Mucosa of descending colon (tissue), 3 donors: ENCODE results near the gene TH. TPM values are rescaled to one million over a fixed set of nuclear protein-coding genes. Genes with fewer than 3 reads are reported as not detected.

Source experiments
- ATAC-seq: fragments of 200-7000 bp; cut with Tn5 transposase; one replicate; pipeline ENCODE4 v1.9.1; 2020; ENCODE audit warnings: mild to moderate bottlenecking, moderate library complexity
- DNase-seq, 3 donors: peaks; one replicate each; pipeline ENCODE4 v3.0.0-alpha.2; 2020
- H3K36me3 ChIP-seq: fragments of 200-600 bp; one replicate; pipeline ENCODE4 v1.8.0; 2021; ENCODE audit warnings: low read depth, mild to moderate bottlenecking
- H3K4me1 ChIP-seq: fragments of 200-600 bp; one replicate; pipeline ENCODE4 v1.8.0; 2021; ENCODE audit warnings: low read depth, mild to moderate bottlenecking
- H3K4me3 ChIP-seq: fragments of 200-600 bp; one replicate; pipeline ENCODE4 v1.8.0; 2021; ENCODE audit warnings: mild to moderate bottlenecking
- H3K9me3 ChIP-seq: fragments of 200-600 bp; one replicate; pipeline ENCODE4 v1.8.0; 2021; ENCODE audit warnings: mild to moderate bottlenecking
- intact Hi-C, 2 donors: fragments of 100-400 bp; cut with DNase I in 1 of 2; cut with micrococcal nuclease in 1 of 2; formaldehyde crosslinking; loops; one replicate each; pipeline versions ENCODE4 v1.11.0 to v1.11.1; 2022; cut with DNase I, micrococcal nuclease
- total RNA-seq, 3 donors: library from RNA; stranded (reverse); fragmentation: NEBNext Ultra II Directional in 2 of 3; extraction: Animal tissue kit (Norgen Biotek cat#: 25700) in 2 of 3; gene quantifications; one replicate each; pipeline versions ENCODE4 v1.2.1 to v1.2.4, GENCODE V29; 2021 to 2023
- TF ChIP-seq, protein P1 (sequence below): fragments of 200-600 bp; IDR thresholded peaks from one replicate; pipeline ENCODE4 v1.8.0; 2022; ENCODE audit warnings: antibody characterized with exemption, mild to moderate bottlenecking
- donor health status: DM: no; HTN: no; CAD: no; lungs with moderate emphysema.
- donor health status: DM: no; HTN: no; CAD: no.
- donor health status: DM: no; HTN: yes; CAD: no.

Gene TH
- total RNA-seq, 3 donors from 2014 or later: 0.17 TPM; not detected in 2

DNA sequence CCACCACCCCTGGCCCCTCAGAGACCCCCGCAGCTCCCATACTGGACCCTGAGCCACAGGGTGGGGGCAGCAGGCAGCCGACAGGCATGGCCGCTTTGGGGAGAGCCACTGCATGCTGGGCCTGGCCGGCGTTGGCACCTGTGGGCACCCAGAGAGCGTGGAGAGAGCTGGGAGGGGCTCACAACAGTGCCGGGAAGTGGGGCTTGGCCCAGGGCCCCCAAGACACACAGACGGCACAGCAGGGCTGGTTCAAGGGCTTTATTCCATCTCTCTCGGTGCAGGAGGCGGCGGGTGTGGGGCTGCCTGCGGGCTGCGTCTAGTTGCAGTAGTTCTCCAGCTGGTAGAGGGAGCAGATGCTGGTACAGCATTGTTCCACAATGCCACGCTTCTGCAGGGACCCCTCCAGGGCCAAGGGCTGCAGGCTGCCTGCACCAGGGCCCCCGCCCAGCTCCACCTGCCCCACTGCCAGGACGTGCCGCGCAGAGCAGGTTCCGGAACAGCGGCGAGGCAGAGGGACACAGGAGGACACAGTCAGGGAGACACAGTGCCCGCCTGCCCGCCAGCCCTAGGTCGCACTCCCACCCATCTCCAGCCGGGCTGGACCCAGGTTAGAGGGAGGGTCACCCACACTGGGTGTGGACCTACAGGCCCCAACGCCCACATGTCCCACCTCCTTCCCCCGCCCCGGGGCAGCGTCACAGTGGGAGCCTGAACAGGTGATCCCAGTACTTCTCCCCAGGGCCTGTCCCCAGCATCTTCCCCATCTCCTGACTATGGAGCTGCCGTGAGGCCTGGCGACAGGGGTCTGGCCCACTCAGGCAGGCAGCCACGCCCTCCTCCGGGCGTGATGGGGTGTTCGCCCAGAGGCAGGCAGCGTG, 11.8 kb downstream of the TH start:
- no peaks in the 10 kb centered on the region for H3K9me3 ChIP-seq
- ATAC-seq (no peak), DNase-seq (no peak)
- no peaks in the 10 kb centered on the region for H3K36me3 ChIP-seq
- intact Hi-C loops: no loop called here
- no peaks in the 10 kb centered on the region for H3K4me1 ChIP-seq
- TF ChIP-seq, protein P1, sequence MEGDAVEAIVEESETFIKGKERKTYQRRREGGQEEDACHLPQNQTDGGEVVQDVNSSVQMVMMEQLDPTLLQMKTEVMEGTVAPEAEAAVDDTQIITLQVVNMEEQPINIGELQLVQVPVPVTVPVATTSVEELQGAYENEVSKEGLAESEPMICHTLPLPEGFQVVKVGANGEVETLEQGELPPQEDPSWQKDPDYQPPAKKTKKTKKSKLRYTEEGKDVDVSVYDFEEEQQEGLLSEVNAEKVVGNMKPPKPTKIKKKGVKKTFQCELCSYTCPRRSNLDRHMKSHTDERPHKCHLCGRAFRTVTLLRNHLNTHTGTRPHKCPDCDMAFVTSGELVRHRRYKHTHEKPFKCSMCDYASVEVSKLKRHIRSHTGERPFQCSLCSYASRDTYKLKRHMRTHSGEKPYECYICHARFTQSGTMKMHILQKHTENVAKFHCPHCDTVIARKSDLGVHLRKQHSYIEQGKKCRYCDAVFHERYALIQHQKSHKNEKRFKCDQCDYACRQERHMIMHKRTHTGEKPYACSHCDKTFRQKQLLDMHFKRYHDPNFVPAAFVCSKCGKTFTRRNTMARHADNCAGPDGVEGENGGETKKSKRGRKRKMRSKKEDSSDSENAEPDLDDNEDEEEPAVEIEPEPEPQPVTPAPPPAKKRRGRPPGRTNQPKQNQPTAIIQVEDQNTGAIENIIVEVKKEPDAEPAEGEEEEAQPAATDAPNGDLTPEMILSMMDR: no peak
- H3K4me3 ChIP-seq: no peak overlapping the region

DNA sequence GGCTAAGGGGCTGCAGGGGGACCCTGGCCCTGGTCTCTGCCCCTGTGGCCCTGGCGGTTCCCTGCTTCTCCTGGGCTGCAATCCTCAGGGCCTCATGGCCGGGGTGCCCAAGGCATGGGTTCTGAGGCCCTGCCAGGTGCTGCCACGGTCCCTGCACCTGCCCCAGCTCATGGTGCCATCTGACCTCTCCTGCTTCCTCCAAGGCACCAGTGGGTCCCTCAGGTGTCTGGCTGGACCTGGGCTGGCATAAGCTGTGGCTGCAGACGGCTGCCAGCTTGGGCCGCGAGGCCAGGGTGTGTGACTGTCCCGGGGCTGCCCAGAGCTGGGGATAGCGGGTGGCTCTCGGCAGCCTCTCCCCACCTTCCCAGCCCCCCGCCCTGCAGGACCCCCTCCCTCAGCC, 12.6 kb downstream of the TH start:
- no peak for ATAC-seq
- H3K36me3 ChIP-seq: no peaks in the 10 kb centered on the region
- intact Hi-C loops: no loop called here
- TF ChIP-seq, protein P1: no peak
- no peaks in the 10 kb centered on the region for H3K9me3 ChIP-seq
- no peak for DNase-seq
- H3K4me3 ChIP-seq: no peak overlapping the region
- no peaks in the 10 kb centered on the region for H3K4me1 ChIP-seq

DNA sequence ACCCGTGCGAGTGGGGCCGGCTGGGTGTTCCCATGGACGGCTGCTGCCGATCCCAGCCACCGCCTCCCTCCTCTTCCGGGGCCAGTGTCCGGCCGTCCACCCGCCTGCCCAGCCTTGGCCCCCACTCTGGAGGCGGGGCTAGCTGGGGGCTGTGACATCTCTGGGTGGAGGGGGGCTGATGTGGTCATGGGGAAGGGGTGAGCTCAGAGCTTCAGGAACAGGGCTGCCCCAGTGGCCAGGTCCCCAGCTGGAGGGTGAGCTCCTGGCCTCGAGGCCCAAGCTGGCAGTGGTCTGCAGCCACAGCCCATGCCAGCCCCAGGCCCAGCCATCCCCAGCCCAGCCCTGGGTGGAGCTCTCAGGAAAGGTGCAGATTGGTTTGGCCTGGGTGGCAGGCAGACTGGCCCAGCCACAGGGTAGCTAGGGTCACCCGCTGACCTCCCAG, 13.3 kb downstream of the TH start:
- Histone ChIP-seq H3K4me1 (no peaks in the 10 kb centered on the region), H3K4me3 (no peak overlapping the region), H3K9me3 (no peaks in the 10 kb centered on the region), H3K36me3 (no peaks in the 10 kb centered on the region)
- intact Hi-C loops: no loop called here
- DNase-seq (no peak), ATAC-seq (no peak)
- TF ChIP-seq, protein P1: no peak

DNA sequence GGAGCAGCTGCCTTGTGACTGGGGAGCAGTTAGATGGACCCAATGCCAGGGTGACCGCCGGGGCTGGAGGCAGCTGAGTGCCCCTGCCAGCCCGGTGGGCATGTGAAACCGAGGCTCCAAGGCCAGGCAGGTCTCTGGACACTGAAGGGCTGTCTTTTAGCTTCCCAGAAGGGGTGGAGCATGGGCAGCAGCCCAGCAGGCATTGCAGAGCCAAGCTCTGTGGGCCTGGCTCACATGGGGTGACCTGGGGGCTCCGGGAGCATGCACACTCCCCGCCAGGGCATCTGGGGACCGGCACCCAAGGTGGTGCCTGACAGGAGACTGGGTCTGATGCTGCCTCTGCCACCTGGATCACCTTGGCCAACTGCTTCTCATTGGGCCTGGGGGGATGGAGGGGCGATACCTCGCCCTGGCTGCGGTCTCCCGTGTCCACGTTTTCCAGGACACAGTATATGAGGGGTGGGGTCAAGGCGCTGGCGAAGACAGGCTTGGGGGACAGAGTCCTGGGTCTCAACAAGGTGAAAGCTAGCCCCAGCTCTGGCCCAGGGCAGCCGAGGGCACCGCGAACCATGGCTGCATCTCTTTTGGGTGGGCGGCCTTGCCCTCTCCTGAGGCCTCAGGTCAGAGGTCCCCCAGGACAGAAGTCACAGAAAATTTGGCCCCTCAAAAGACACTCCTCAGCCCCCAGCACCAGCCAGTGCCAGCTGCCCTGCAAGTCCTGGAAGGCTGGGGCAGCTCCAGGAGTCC, 14.1 kb downstream of the TH start:
- TF ChIP-seq, protein P1: no peak
- intact Hi-C loops: no loop called here
- Histone ChIP-seq H3K9me3 (no peaks in the 10 kb centered on the region), H3K36me3 (no peaks in the 10 kb centered on the region), H3K4me1 (no peaks in the 10 kb centered on the region), H3K4me3 (no peak overlapping the region)
- DNase-seq: no peak
- no peak for ATAC-seq

DNA sequence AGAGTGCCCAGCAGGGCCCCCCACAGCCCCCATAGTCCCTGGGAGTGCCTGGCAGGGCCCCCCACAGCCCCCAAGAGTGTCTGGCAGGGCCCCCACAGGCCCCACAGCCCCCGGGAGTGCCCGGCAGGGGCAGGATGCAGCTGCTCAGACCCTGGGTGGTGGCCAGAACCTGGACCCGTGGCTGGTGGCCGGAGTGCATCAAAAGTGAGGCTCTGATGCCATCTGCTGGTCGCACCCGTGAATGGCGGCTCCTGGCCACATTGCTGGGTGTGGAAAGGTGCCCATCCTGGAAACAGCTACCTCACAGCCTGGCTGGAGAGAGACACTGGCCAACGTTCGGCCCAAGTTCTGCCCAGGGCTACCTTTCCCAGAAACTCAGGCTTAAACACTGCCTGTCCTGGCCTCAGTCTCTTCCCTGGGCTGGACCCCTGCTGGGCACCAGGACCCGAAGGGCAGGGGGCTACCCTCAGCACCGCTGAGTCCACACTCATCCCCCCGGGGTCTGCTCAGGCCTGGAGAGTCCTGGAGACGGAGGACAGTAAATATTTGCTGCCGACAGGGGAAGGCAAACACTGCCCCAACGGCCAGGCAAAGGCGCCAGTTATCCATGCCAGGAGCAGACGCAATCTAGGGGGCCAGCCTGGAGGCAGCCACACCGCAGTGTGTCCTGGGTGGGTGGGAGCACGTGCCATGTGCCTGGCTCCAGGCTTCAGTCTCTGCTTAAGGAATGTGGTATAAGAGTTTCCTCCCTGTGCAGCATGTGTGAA, 15.0 kb downstream of the TH start:
- DNase-seq (peak; percentile 67 to 85 (median 84)), ATAC-seq (peak; percentile 75)
- no peak overlapping the region for H3K4me3 ChIP-seq
- TF ChIP-seq, protein P1: peak; percentile 65
- peaks cover 3% of the 10 kb centered on the region for H3K4me1 ChIP-seq
- H3K9me3 ChIP-seq: no peaks in the 10 kb centered on the region
- intact Hi-C loops: no loop called here
- H3K36me3 ChIP-seq: no peaks in the 10 kb centered on the region
